Fibroblast of mammary gland (primary cell): ENCODE data around the gene NAV1.

Source experiments
- DNase-seq: peaks from one replicate; pipeline ENCODE4 v3.0.0-alpha.2; 2010; ENCODE audit warnings: low read depth
- H3K4me3 ChIP-seq: 2 replicates; pipeline ENCODE4 v1.5.1; 2011; ENCODE audit warnings: low read depth, mild to moderate bottlenecking, low read length, moderate library complexity; ENCODE audit not compliant: control insufficient read depth
- TF ChIP-seq, protein P1 (sequence below): conservative IDR thresholded peaks from 2 replicates; pipeline ENCODE4 v1.5.1; 2011; ENCODE audit warnings: low read depth, low read length, inconsistent platforms; ENCODE audit not compliant: control insufficient read depth, insufficient read depth

The NAV1 gene

DNA sequence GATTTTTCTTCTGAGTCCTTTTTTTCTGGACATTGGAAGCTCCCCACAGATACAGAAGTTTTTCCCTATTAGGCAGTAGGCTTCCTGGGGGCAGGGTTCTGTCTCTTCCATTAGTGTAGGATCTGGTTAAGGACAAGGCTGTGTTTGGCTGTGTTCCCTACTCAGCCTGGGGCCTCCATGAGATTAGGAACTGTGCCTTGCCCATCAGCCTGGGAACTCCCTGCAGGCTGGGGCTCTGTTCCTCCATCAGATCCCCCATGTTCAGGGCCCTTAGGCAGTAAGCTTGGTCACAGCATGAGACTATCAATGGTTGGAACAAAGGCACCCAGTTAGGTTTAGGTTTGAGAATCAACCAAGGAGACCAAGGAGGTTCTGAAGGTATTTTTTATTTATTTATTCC lies 22.7 kb downstream of the NAV1 start:
- DNase-seq: no peak
- H3K4me3 ChIP-seq: no peak overlapping the region
- TF ChIP-seq, protein P1, sequence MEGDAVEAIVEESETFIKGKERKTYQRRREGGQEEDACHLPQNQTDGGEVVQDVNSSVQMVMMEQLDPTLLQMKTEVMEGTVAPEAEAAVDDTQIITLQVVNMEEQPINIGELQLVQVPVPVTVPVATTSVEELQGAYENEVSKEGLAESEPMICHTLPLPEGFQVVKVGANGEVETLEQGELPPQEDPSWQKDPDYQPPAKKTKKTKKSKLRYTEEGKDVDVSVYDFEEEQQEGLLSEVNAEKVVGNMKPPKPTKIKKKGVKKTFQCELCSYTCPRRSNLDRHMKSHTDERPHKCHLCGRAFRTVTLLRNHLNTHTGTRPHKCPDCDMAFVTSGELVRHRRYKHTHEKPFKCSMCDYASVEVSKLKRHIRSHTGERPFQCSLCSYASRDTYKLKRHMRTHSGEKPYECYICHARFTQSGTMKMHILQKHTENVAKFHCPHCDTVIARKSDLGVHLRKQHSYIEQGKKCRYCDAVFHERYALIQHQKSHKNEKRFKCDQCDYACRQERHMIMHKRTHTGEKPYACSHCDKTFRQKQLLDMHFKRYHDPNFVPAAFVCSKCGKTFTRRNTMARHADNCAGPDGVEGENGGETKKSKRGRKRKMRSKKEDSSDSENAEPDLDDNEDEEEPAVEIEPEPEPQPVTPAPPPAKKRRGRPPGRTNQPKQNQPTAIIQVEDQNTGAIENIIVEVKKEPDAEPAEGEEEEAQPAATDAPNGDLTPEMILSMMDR: no peak

DNA sequence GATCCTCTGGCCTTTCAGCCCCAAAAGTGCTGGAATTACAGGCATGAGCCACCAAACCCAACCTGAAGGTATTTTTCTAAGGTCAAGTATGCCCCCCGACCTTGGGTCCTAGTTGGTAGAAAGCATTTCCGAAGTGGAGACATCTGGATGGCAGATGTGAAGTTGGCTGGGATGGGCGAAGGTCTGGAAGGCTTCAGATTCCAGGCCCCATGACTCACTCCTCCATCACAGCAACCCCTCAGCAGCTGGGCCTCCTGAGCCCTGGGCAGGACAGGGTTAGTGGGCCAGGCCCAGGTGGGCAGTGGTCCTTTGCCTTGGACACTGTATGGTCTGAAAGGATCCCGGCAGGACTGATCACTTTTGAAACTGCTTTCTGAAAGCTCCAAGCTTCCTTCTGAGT lies 23.3 kb downstream of the NAV1 start:
- no peak overlapping the region for H3K4me3 ChIP-seq
- peak; percentile 97 for DNase-seq
- TF ChIP-seq, protein P1: no peak

DNA sequence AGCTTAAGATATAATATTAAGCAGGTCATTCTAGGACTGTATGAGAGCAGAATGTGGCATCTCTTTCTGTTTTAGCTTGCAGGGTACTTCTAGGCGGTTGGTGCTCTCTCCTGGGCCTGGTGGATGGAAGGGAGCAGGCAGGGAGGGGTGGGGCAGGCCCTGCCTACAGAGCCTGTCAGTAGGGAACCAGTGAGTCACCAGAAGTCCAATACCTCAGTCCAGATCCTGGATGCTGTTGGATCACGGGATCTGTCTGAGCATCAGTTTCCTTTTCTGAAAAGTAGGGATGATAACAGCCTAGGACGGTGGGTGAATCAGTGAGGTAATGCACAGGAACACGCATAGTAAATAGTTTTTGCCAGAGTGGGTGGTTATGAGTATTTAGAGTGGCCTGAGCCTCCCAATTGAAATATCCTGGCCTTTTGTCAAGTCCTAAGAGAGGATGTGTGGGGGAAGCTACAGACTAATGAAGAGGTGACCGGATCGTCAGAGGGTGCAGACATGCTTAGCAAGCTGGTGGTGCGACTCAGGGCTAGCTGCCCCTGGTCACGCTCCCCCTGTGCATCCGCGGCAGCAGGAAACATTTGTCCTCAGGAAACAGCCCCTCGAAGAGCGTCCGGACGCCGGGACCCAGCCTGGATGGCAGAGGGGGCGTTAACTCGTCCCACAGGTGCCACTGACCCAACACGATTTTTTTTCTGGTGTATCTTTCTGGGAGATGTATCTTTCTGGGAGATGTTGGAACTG lies 23.9 kb downstream of the NAV1 start:
- no peak overlapping the region for H3K4me3 ChIP-seq
- DNase-seq: peak; percentile 96
- TF ChIP-seq, protein P1: no peak

DNA sequence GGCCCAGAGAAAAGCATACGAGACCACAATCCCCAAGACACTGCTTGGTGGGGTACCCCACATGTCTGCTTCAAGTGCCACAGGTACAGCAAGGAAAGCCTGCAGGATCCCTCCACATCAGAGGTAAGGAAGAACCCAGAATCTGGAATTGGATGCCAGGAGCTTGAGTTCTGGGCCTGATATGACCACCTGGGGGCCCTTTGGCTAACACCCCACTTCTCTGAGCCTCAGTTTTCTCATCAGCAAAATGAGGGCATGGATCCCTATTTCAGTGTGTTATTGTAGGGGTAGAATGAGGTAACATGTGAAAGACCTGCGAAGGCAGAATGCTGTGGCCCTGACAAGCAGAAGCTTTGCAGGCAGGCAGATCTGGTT lies 24.5 kb downstream of the NAV1 start:
- no peak for DNase-seq
- no peak overlapping the region for H3K4me3 ChIP-seq
- TF ChIP-seq, protein P1: no peak

DNA sequence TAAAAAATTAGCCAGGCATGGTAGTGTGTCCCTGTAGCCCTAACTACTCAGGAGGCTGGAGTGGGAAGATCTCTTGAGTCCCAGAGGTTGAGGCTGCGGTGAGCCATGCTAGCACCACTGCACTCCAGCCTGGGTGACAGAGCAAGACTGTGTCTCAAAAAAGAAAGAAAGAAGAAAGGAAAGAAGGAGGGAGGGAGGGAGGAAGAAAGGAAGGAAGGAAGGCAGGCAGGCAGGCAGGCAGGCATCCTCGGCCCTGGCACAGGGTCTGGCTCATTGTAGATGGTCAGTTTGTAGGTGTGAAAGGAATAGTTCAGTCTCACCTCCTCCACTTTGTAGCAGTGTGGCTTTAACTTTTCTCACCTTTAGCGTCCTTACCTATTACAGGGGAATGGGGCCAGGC lies 25.0 kb downstream of the NAV1 start:
- DNase-seq: no peak
- no peak overlapping the region for H3K4me3 ChIP-seq
- TF ChIP-seq, protein P1: no peak

DNA sequence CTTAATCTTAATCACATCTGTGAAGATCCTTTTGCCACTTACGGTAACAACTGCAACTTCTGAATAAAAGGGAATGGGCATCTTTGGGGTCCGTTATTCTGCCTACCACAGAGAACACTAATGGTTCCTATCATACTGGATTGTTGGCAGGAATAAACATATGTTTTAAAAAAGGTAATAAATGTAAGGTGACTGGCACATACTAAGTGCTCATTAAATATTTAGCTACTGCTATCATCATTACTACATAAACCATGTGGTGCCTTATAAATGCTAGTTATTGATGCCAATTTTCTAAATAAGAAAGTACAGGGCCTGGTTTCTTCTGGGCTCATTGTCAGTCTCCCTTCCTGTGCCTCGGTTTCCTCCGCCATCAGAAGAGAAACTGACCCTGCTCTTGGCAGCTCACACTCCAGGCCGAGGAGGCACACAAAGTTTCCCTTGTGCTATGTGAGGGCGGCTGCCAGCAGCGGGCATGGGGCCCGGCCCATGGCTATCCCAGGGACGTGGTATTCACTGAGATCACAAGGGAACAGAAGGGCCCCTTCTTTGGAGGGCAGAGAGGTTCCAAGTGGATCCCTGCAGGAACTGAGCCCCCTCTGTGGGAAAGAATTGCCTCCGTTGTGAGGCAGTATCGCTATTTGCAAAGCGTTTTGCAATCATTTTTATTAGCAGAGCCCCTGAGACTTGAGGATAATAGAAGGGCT lies 26.2 kb downstream of the NAV1 start:
- no peak overlapping the region for H3K4me3 ChIP-seq
- TF ChIP-seq, protein P1: no peak
- no peak for DNase-seq
